Type B pancreatic cell (in vitro differentiated cells): ENCODE data around the gene ASB16. TPM values are rescaled to one million over a fixed set of nuclear protein-coding genes. Genes with fewer than 3 reads are reported as not detected.

Experiments used
- DNase-seq: peaks from one replicate; pipeline ENCODE4 v3.0.0; 2021; ENCODE audit warnings: mixed read lengths; ENCODE audit not compliant: unreplicated experiment; ENCODE audit errors: extremely low spot score
- H3K27ac Mint-ChIP-seq: 2 replicates; pipeline ENCODE4 v1.8.0; 2021; ENCODE audit warnings: mild to moderate bottlenecking, mixed read lengths
- H3K27me3 Mint-ChIP-seq: 2 replicates; pipeline ENCODE4 v1.8.0; 2021; ENCODE audit warnings: mixed read lengths
- H3K36me3 Mint-ChIP-seq: 2 replicates; pipeline ENCODE4 v1.8.0; 2021; ENCODE audit warnings: mixed read lengths
- H3K4me1 Mint-ChIP-seq: one replicate; pipeline ENCODE4 v1.8.0; 2021; ENCODE audit warnings: mixed read lengths; ENCODE audit not compliant: unreplicated experiment
- H3K4me3 Mint-ChIP-seq: 2 replicates; pipeline ENCODE4 v1.8.0; 2021; ENCODE audit warnings: mild to moderate bottlenecking, mixed read lengths
- H3K9me3 Mint-ChIP-seq: 2 replicates; pipeline ENCODE4 v1.8.0; 2021; ENCODE audit warnings: mixed read lengths
- total RNA-seq: library from RNA; stranded (reverse); gene quantifications from 2 replicates; pipeline ENCODE4 v1.2.1, GENCODE V29; 2021; ENCODE audit warnings: low replicate concordance
- TF ChIP-seq, protein P1 (sequence below): fragments of 200-600 bp; sonication (generic); conservative IDR thresholded peaks from 2 replicates; pipeline ENCODE4 v1.5.0; 2021; ENCODE audit warnings: antibody characterized with exemption, mild to moderate bottlenecking

Gene ASB16
- total RNA-seq, 1 donor from 2014 or later: 0.68 TPM

DNA sequence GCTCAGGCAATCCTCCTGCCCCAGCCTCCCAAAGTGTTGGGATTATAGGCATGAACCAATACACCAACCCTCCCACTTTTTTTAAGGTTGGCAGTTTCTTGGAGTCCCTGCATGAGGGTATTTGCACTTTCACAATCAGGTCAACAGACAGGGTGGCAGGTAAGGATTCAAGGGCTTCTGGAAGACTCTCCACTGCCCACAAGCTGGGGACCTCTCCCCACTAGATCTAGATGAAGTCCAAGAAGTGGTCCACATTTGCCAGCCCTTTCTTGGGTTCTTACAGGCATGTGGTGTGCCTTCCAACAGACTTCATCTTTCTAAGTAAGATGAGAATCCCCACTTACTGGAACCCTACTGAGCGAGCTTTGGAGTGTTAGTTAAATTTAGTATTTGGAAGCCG lies 3.9 kb downstream of the ASB16 start:
- Mint-ChIP-seq H3K4me3 (no peak overlapping the region), H3K27me3 (no peaks in the 10 kb centered on the region), H3K9me3 (no peaks in the 10 kb centered on the region), H3K4me1 (peaks cover 9% of the 10 kb centered on the region), H3K27ac (no peak overlapping the region), H3K36me3 (peaks cover 4% of the 10 kb centered on the region)
- TF ChIP-seq, protein P1, sequence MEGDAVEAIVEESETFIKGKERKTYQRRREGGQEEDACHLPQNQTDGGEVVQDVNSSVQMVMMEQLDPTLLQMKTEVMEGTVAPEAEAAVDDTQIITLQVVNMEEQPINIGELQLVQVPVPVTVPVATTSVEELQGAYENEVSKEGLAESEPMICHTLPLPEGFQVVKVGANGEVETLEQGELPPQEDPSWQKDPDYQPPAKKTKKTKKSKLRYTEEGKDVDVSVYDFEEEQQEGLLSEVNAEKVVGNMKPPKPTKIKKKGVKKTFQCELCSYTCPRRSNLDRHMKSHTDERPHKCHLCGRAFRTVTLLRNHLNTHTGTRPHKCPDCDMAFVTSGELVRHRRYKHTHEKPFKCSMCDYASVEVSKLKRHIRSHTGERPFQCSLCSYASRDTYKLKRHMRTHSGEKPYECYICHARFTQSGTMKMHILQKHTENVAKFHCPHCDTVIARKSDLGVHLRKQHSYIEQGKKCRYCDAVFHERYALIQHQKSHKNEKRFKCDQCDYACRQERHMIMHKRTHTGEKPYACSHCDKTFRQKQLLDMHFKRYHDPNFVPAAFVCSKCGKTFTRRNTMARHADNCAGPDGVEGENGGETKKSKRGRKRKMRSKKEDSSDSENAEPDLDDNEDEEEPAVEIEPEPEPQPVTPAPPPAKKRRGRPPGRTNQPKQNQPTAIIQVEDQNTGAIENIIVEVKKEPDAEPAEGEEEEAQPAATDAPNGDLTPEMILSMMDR: no peak
- DNase-seq: no peak

DNA sequence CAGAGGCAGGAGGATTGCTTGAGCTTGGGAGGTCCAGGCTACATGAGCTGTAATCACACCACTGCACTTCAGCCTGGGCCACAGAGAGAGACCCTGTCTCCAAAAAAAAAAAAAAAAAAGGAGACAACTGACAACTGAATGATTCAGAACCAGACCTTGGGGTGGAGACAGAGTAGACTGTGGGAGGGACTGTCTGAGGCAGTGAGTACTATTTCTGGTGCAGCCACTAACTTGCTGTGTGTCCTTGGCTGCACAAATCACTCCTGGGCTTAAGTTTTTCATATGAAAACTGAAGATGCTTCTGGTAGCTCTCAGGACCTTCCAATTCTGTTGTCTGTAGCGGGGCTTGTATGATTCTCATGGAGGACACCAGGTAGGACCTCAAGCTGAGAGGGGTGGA lies 5.8 kb downstream of the ASB16 start:
- no peaks in the 10 kb centered on the region for H3K9me3 Mint-ChIP-seq
- H3K4me3 Mint-ChIP-seq: no peak overlapping the region
- no peaks in the 10 kb centered on the region for H3K27me3 Mint-ChIP-seq
- H3K27ac Mint-ChIP-seq: no peak overlapping the region
- no peak for DNase-seq
- peaks cover 4% of the 10 kb centered on the region for H3K36me3 Mint-ChIP-seq
- H3K4me1 Mint-ChIP-seq: peaks cover 4% of the 10 kb centered on the region
- TF ChIP-seq, protein P1: no peak

DNA sequence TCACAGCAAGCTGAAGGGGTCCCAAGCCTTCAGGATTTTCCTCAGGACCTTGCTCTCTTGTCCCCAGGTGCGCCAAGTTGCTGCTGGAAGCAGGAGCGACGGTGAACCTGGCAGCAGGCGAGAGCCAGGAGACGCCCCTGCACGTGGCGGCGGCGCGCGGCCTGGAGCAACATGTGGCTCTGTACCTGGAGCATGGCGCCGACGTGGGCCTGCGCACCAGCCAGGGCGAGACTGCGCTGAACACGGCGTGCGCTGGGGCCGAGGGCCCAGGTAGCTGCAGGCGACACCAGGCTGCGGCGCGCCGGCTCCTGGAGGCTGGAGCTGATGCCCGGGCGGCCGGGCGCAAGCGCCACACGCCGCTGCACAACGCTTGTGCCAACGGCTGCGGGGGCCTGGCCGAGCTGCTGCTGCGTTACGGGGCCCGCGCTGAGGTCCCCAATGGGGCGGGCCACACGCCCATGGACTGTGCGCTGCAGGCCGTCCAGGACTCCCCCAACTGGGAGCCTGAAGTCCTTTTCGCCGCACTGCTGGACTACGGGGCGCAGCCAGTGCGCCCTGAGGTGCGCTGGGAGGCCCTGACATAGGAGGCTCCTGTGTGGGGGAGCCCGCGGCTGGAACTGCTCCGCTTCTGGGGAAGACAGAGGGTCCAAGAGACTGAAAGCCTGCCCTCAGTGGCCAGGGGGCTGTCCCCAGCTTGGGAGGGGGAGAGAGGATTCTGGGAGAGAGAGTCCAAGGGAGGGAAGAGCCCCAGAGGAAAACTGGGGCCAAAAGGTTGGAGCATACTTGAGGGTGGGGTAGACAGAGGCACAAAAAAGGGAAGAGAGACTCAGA lies 6.4 kb downstream of the ASB16 start:
- DNase-seq: no peak
- Mint-ChIP-seq H3K27me3 (no peaks in the 10 kb centered on the region), H3K4me1 (peaks cover 3% of the 10 kb centered on the region), H3K27ac (no peak overlapping the region), H3K4me3 (no peak overlapping the region), H3K36me3 (peaks cover 9% of the 10 kb centered on the region), H3K9me3 (no peaks in the 10 kb centered on the region)
- TF ChIP-seq, protein P1: no peak

DNA sequence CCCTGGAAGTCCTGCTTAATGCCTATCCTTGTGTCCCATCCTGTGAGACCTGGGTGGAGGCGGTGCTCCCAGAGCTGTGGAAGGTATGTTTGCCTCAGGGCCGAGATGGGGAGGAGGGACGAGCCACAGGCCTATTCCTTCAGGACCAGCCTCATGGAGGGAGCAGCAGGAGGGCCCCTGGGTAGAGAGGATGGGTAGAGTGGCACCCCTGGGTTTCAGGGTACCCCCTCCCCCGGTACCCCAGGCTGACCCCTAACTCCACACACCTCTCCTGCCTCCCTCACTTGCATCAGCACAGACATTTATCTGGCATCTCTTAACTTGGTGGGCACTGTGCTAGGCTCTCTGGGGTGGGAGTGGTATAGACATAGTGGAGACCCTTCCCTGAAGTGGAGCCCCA lies 7.1 kb downstream of the ASB16 start:
- no peak overlapping the region for H3K27ac Mint-ChIP-seq
- DNase-seq: no peak
- no peaks in the 10 kb centered on the region for H3K27me3 Mint-ChIP-seq
- H3K4me3 Mint-ChIP-seq: no peak overlapping the region
- TF ChIP-seq, protein P1: no peak
- H3K9me3 Mint-ChIP-seq: no peaks in the 10 kb centered on the region
- peaks cover 12% of the 10 kb centered on the region for H3K36me3 Mint-ChIP-seq
- no peaks in the 10 kb centered on the region for H3K4me1 Mint-ChIP-seq

DNA sequence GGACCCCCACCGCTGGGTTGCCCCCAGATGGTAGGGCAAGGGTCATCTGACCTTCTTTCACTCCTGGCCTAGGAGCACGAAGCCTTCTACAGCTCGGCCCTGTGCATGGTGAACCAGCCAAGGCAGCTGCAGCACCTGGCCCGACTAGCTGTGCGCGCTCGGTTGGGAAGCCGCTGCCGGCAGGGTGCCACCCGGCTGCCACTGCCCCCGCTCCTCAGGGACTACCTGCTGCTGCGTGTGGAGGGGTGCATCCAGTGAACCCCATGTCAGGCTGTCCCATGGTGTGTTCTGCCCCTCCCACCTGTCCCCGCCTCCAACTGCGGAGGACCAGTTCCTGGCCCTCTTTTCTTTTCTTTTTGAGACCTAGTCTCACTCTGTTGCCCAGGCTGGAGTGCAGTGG lies 7.6 kb downstream of the ASB16 start:
- TF ChIP-seq, protein P1: no peak
- Mint-ChIP-seq H3K27me3 (no peaks in the 10 kb centered on the region), H3K36me3 (peaks cover 12% of the 10 kb centered on the region), H3K4me1 (no peaks in the 10 kb centered on the region), H3K9me3 (no peaks in the 10 kb centered on the region), H3K27ac (no peak overlapping the region), H3K4me3 (no peak overlapping the region)
- no peak for DNase-seq
